ENCODE data around the gene PSMC3. TPM values are rescaled to one million over a fixed set of nuclear protein-coding genes. Genes with fewer than 3 reads are reported as not detected.

The PSMC3 gene
- total RNA-seq, 3 donors from 2014 or later (not counting 1 experiment from before 2014, with no cell fraction given): 74.0 to 85.9 (median 77.7) TPM

GRCh38 chr11:47415091-47415854, 11.0 kb downstream of the PSMC3 start:
- Histone ChIP-seq H3K27ac (ENCODE audit: low read length) (no peak overlapping the region), H3K9me3 (ENCODE audit: control insufficient read depth, insufficient read depth, low read length) (no peaks in the 10 kb centered on the region), H3K4me1 (ENCODE audit: control insufficient read depth, insufficient read depth, low read length) (no peaks in the 10 kb centered on the region), H3K4me3 (ENCODE audit: low read length) (no peak overlapping the region), H3K27me3 (ENCODE audit: control insufficient read depth, insufficient read depth, low read length) (no peaks in the 10 kb centered on the region), H3K36me3 (ENCODE audit: control insufficient read depth, insufficient read depth, low read length) (peaks cover 42% of the 10 kb centered on the region)
- Mint-ChIP-seq H3K36me3 (no peaks in the 10 kb centered on the region), H3K4me3 (no peak overlapping the region), H3K4me1 (peaks cover 0 to 26% of the 10 kb centered on the region in 2 donors), H3K27ac (peak overlapping the region in 1 of 2 donors; percentile 13), H3K9me3 (no peaks in the 10 kb centered on the region), H3K27me3 (ENCODE audit: low read depth in 2 of 2) (no peaks in the 10 kb centered on the region)
- intact Hi-C loops (cut with micrococcal nuclease): no loop called here
- ATAC-seq (no peak), DNase-seq (no peak)
- 89% methylated on average over 31 of the region's 31 CpGs for WGBS (ENCODE audit: insufficient coverage)
- TF ChIP-seq CTCF (IDR thresholded peaks at IDR 0.05): no peak

GRCh38 chr11:47414685-47415070, 11.6 kb downstream of the PSMC3 start:
- Histone ChIP-seq H3K36me3 (ENCODE audit: control insufficient read depth, insufficient read depth, low read length) (peaks cover 36% of the 10 kb centered on the region), H3K27ac (ENCODE audit: low read length) (no peak overlapping the region), H3K4me1 (ENCODE audit: control insufficient read depth, insufficient read depth, low read length) (no peaks in the 10 kb centered on the region), H3K27me3 (ENCODE audit: control insufficient read depth, insufficient read depth, low read length) (no peaks in the 10 kb centered on the region), H3K4me3 (ENCODE audit: low read length) (no peak overlapping the region), H3K9me3 (ENCODE audit: control insufficient read depth, insufficient read depth, low read length) (no peaks in the 10 kb centered on the region)
- ATAC-seq (no peak), DNase-seq (no peak)
- Mint-ChIP-seq H3K27me3 (ENCODE audit: low read depth in 2 of 2) (no peaks in the 10 kb centered on the region), H3K9me3 (no peaks in the 10 kb centered on the region), H3K36me3 (no peaks in the 10 kb centered on the region), H3K4me1 (peaks cover 1 to 21% of the 10 kb centered on the region in 2 donors), H3K27ac (no peak overlapping the region), H3K4me3 (no peak overlapping the region)
- 89% methylated on average over 19 of the region's 19 CpGs for WGBS (ENCODE audit: insufficient coverage)
- intact Hi-C loops (cut with micrococcal nuclease): no loop called here
- no peak for TF ChIP-seq CTCF (IDR thresholded peaks at IDR 0.05)

- intact Hi-C loops (cut with micrococcal nuclease): no loop called here
- ATAC-seq: no peak
- Mint-ChIP-seq H3K27ac (peak overlapping the region in 1 of 2 donors; percentile 57), H3K27me3 (ENCODE audit: low read depth in 2 of 2) (no peaks in the 10 kb centered on the region), H3K4me1 (peaks cover 7 to 26% of the 10 kb centered on the region in 2 donors), H3K36me3 (no peaks in the 10 kb centered on the region), H3K4me3 (no peak overlapping the region), H3K9me3 (no peaks in the 10 kb centered on the region)
- 95% methylated on average over 16 of the region's 16 CpGs for WGBS (ENCODE audit: insufficient coverage)
- no peak overlapping the region for H3K4me3 ChIP-seq (ENCODE audit: low read length)
- H3K27me3 ChIP-seq (ENCODE audit: control insufficient read depth, insufficient read depth, low read length): no peaks in the 10 kb centered on the region
- H3K27ac ChIP-seq (ENCODE audit: low read length): no peak overlapping the region
- no peak for DNase-seq
- TF ChIP-seq CTCF (IDR thresholded peaks at IDR 0.05): no peak
- H3K4me1 ChIP-seq (ENCODE audit: control insufficient read depth, insufficient read depth, low read length): peaks cover 5% of the 10 kb centered on the region
- no peaks in the 10 kb centered on the region for H3K9me3 ChIP-seq (ENCODE audit: control insufficient read depth, insufficient read depth, low read length)
- H3K36me3 ChIP-seq (ENCODE audit: control insufficient read depth, insufficient read depth, low read length): peaks cover 33% of the 10 kb centered on the region
Measured at GRCh38 chr11:47413908-47414684, 12.1 kb downstream of the PSMC3 start.

Data from natural killer cell (primary cell).